Astrocyte (in vitro differentiated cells and primary cell): ENCODE measurements around the gene KLK10. TPM values are rescaled to one million over a fixed set of nuclear protein-coding genes. Genes with fewer than 3 reads are reported as not detected.

Experiments
- DNase-seq: peaks from one replicate; pipeline ENCODE4 v3.0.0-alpha.2; 2010; ENCODE audit warnings: low read depth
- FAIRE-seq: peaks from 2 replicates; lab custom pipeline; 2011; peaks lifted over from hg19 to GRCh38; lab: Jason Lieb, UNC
- H2AFZ ChIP-seq: 2 replicates; pipeline ENCODE4 v1.6.0; 2012; ENCODE audit warnings: low read depth, low read length, inconsistent platforms
- H3K27ac ChIP-seq: 2 replicates; pipeline ENCODE4 v1.5.1; 2011; ENCODE audit warnings: low read depth, low read length, inconsistent platforms
- H3K27me3 ChIP-seq: 2 replicates; pipeline ENCODE4 v1.6.0; 2011; ENCODE audit warnings: low read length, inconsistent platforms; ENCODE audit not compliant: insufficient read depth
- H3K36me3 ChIP-seq: 2 replicates; pipeline ENCODE4 v1.5.1; 2011; ENCODE audit warnings: low read length, inconsistent platforms; ENCODE audit not compliant: insufficient read depth
- H3K4me1 ChIP-seq: 2 replicates; pipeline ENCODE4 v1.5.1; 2011; ENCODE audit warnings: low read length, inconsistent platforms; ENCODE audit not compliant: insufficient read depth
- H3K4me2 ChIP-seq: 2 replicates; pipeline ENCODE4 v1.6.0; 2012; ENCODE audit warnings: low read length, inconsistent platforms
- H3K4me3 ChIP-seq: 2 replicates; pipeline ENCODE4 v1.5.1; 2011; ENCODE audit warnings: low read depth, mild to moderate bottlenecking, low read length, inconsistent platforms; ENCODE audit not compliant: insufficient read depth
- H3K79me2 ChIP-seq: 2 replicates; pipeline ENCODE4 v1.6.0; 2012; ENCODE audit warnings: mild to moderate bottlenecking, low read length, inconsistent platforms; ENCODE audit not compliant: insufficient read depth
- H3K9ac ChIP-seq: 2 replicates; pipeline ENCODE4 v1.6.0; 2012; ENCODE audit warnings: mild to moderate bottlenecking, low read length, inconsistent platforms
- H3K9me3 ChIP-seq: 2 replicates; pipeline ENCODE4 v1.5.1; 2012; ENCODE audit warnings: low read depth, mild to moderate bottlenecking, low read length, inconsistent platforms; ENCODE audit not compliant: insufficient read depth
- H4K20me1 ChIP-seq: 2 replicates; pipeline ENCODE4 v1.6.0; 2012; ENCODE audit warnings: low read length, inconsistent platforms; ENCODE audit not compliant: insufficient read depth
- H3K27ac Mint-ChIP-seq: one replicate; pipeline ENCODE4 v1.8.0; 2021; ENCODE audit warnings: mild to moderate bottlenecking, mixed read lengths; ENCODE audit not compliant: unreplicated experiment
- H3K27me3 Mint-ChIP-seq: one replicate; pipeline ENCODE4 v1.8.0; 2021; ENCODE audit warnings: low read depth, mixed read lengths; ENCODE audit not compliant: unreplicated experiment
- H3K36me3 Mint-ChIP-seq: one replicate; pipeline ENCODE4 v1.8.0; 2021; ENCODE audit warnings: low read depth, mixed read lengths; ENCODE audit not compliant: unreplicated experiment
- H3K4me1 Mint-ChIP-seq: one replicate; pipeline ENCODE4 v1.8.0; 2021; ENCODE audit warnings: low read depth, mixed read lengths; ENCODE audit not compliant: unreplicated experiment
- H3K4me3 Mint-ChIP-seq: one replicate; pipeline ENCODE4 v1.8.0; 2021; ENCODE audit warnings: mild to moderate bottlenecking, moderate library complexity, mixed read lengths; ENCODE audit not compliant: unreplicated experiment
- H3K9me3 Mint-ChIP-seq: one replicate; pipeline ENCODE4 v1.8.0; 2021; ENCODE audit warnings: mild to moderate bottlenecking, mixed read lengths; ENCODE audit not compliant: unreplicated experiment
- CTCF ChIP-seq: IDR thresholded peaks from 2 replicates; pipeline ENCODE4 v1.5.1; 2011; ENCODE audit warnings: low read depth, mild to moderate bottlenecking, inconsistent platforms, low read length, moderate library complexity; ENCODE audit not compliant: insufficient read depth
- EZH2 ChIP-seq: IDR thresholded peaks from 2 replicates; pipeline ENCODE4 v1.6.1; 2012; ENCODE audit warnings: mild to moderate bottlenecking, low read length, inconsistent platforms; ENCODE audit not compliant: insufficient read depth
- total RNA-seq: library from RNA; stranded (reverse); gene quantifications from 2 replicates; pipeline ENCODE4 v1.2.1, GENCODE V29; 2021

KLK10 gene
- total RNA-seq, 1 donor from 2014 or later, result 0.30 TPM

- Histone ChIP-seq H3K79me2 (no peaks in the 10 kb centered on the region), H3K4me2 (no peak overlapping the region), H3K9me3 (no peaks in the 10 kb centered on the region), H3K4me3 (no peak overlapping the region), H3K27me3 (no peaks in the 10 kb centered on the region), H2AFZ (no peak overlapping the region), H3K27ac (no peak overlapping the region), H4K20me1 (no peaks in the 10 kb centered on the region), H3K36me3 (no peaks in the 10 kb centered on the region), H3K4me1 (no peaks in the 10 kb centered on the region), H3K9ac (no peak overlapping the region)
- H3K4me3 Mint-ChIP-seq, result no peak overlapping the region
- TF ChIP-seq EZH2, result no peak
- H3K9me3 Mint-ChIP-seq, result no peaks in the 10 kb centered on the region
- H3K27me3 Mint-ChIP-seq, result peaks cover 34% of the 10 kb centered on the region
- H3K36me3 Mint-ChIP-seq, result peaks cover 2% of the 10 kb centered on the region
- no peak overlapping the region for H3K27ac Mint-ChIP-seq
- DNase-seq (no peak), FAIRE-seq (no peak)
- H3K4me1 Mint-ChIP-seq, result no peaks in the 10 kb centered on the region
These were observed 39.3 kb downstream of the KLK10 start for GRCh38 chr19:50980208-50980607.

GRCh38 chr19:50979758-50980157 lies 39.8 kb downstream of the KLK10 start:
- FAIRE-seq (no peak), DNase-seq (no peak)
- no peaks in the 10 kb centered on the region for H3K4me1 Mint-ChIP-seq
- Histone ChIP-seq H3K9ac (no peak overlapping the region), H3K36me3 (no peaks in the 10 kb centered on the region), H3K4me3 (no peak overlapping the region), H4K20me1 (no peaks in the 10 kb centered on the region), H3K4me1 (no peaks in the 10 kb centered on the region), H3K9me3 (no peaks in the 10 kb centered on the region), H3K79me2 (no peaks in the 10 kb centered on the region), H3K27ac (no peak overlapping the region), H3K27me3 (no peaks in the 10 kb centered on the region), H2AFZ (no peak overlapping the region), H3K4me2 (no peak overlapping the region)
- no peak overlapping the region for H3K27ac Mint-ChIP-seq
- H3K9me3 Mint-ChIP-seq, result no peaks in the 10 kb centered on the region
- TF ChIP-seq EZH2, result no peak
- TF ChIP-seq CTCF, result no peak
- peaks cover 34% of the 10 kb centered on the region for H3K27me3 Mint-ChIP-seq
- H3K4me3 Mint-ChIP-seq, result no peak overlapping the region
- H3K36me3 Mint-ChIP-seq, result peaks cover 2% of the 10 kb centered on the region

DNA sequence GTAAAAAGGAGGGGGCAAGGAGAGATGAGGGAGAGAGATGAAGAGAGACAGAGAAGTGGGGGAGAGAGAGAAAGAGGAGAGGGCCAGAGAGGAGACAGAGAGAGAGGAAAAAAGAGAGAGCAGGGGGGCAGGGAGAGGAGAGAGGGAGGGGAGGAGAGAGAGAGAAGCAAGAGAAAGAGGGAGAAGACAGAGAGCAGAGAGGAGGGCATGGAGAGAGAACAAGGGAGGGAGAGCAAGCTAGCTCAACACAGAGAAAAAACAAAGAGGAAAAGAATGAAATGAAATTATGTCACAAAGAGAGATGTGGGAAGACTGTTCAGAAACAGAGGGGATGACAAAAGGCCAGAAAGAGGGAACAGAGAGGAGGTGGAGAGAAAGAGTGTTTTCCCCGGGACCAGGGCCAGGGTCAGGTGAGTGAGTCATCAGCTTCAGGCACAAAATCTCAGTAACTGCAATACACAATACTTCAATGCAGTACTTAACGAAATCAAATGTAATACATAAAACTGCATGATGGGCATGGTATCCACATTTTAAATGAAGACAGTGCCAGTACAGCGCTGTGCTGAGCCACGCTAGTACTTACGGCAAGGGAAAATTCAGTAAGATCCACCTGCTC lies 40.6 kb downstream of the KLK10 start:
- H3K9ac ChIP-seq, result no peak overlapping the region
- Mint-ChIP-seq H3K27ac (no peak overlapping the region), H3K36me3 (peaks cover 2% of the 10 kb centered on the region), H3K4me3 (no peak overlapping the region), H3K4me1 (no peaks in the 10 kb centered on the region), H3K27me3 (peaks cover 34% of the 10 kb centered on the region), H3K9me3 (no peaks in the 10 kb centered on the region)
- no peaks in the 10 kb centered on the region for H3K9me3 ChIP-seq
- DNase-seq (no peak), FAIRE-seq (no peak)
- no peak overlapping the region for H3K4me2 ChIP-seq
- no peaks in the 10 kb centered on the region for H3K36me3 ChIP-seq
- H3K4me3 ChIP-seq, result no peak overlapping the region
- H4K20me1 ChIP-seq, result no peaks in the 10 kb centered on the region
- H3K4me1 ChIP-seq, result no peaks in the 10 kb centered on the region
- no peaks in the 10 kb centered on the region for H3K79me2 ChIP-seq
- H3K27me3 ChIP-seq, result no peaks in the 10 kb centered on the region
- TF ChIP-seq EZH2, result no peak
- no peak overlapping the region for H3K27ac ChIP-seq
- no peak overlapping the region for H2AFZ ChIP-seq
